SK-N-SH treated with all-trans-retinoic acid at 6 μM for 48 hours (cell line): ENCODE results near the gene WDR62.

ENCODE experiments used
- ATAC-seq: fragments of 200-7000 bp; cut with Tn5 transposase; 3 replicates; pipeline ENCODE4 v1.9.1; 2020; ENCODE audit warnings: mild to moderate bottlenecking, moderate library complexity
- ARNTL ChIP-seq: fragments of 450-650 bp; formaldehyde crosslinking; IDR thresholded peaks from 2 replicates; pipeline ENCODE4 v1.5.0; 2020; ENCODE audit warnings: low read depth, mild to moderate bottlenecking, moderate library complexity, borderline replicate concordance
- BACH2 ChIP-seq: fragments of 250-450 bp; sonication (Bioruptor Pico); IDR thresholded peaks from 2 replicates; pipeline ENCODE4 v1.9.0; 2021; ENCODE audit warnings: mild to moderate bottlenecking, borderline replicate concordance
- CREB5 ChIP-seq: fragments of 250-450 bp; sonication (Bioruptor Pico); IDR thresholded peaks from 2 replicates; pipeline ENCODE4 v1.5.1; 2020; ENCODE audit warnings: low read depth, mild to moderate bottlenecking, moderate library complexity
- CSDC2 ChIP-seq: fragments of 250-450 bp; sonication (Bioruptor Pico); IDR thresholded peaks from 2 replicates; pipeline ENCODE4 v1.5.0; 2020; ENCODE audit warnings: mild to moderate bottlenecking, moderate library complexity
- CSRNP3 ChIP-seq: fragments of 250-450 bp; sonication (Bioruptor Pico); IDR thresholded peaks from 2 replicates; pipeline ENCODE4 v1.5.1; 2021; ENCODE audit warnings: mild to moderate bottlenecking, moderate library complexity
- ESRRG ChIP-seq: fragments of 250-450 bp; sonication (Bioruptor Pico); IDR thresholded peaks from 2 replicates; pipeline ENCODE4 v1.6.1; 2021; ENCODE audit warnings: mild to moderate bottlenecking
- GLIS3 ChIP-seq: fragments of 250-450 bp; sonication (Bioruptor Pico); IDR thresholded peaks from 2 replicates; pipeline ENCODE4 v1.5.0; 2020; ENCODE audit warnings: mild to moderate bottlenecking, moderate library complexity
- ISL1 ChIP-seq: fragments of 250-450 bp; sonication (Bioruptor Pico); IDR thresholded peaks from 2 replicates; pipeline ENCODE4 v2.1.2; 2022; ENCODE audit warnings: mild to moderate bottlenecking, moderate library complexity
- OSR1 ChIP-seq: fragments of 250-450 bp; sonication (Bioruptor Pico); IDR thresholded peaks from 2 replicates; pipeline ENCODE4 v1.8.0; 2022; ENCODE audit warnings: moderate library complexity, mild to moderate bottlenecking, inconsistent platforms
- PATZ1 ChIP-seq: fragments of 250-450 bp; sonication (Bioruptor Pico); IDR thresholded peaks from 2 replicates; pipeline ENCODE4 v1.8.0; 2020; ENCODE audit warnings: mild to moderate bottlenecking, moderate library complexity, borderline replicate concordance
- POU6F1 ChIP-seq: fragments of 250-450 bp; sonication (Bioruptor Pico); IDR thresholded peaks from 2 replicates; pipeline ENCODE4 v1.8.0; 2021; ENCODE audit warnings: low read depth, mild to moderate bottlenecking, moderate library complexity, borderline replicate concordance
- PPARA ChIP-seq: fragments of 250-450 bp; sonication (Bioruptor Pico); IDR thresholded peaks from 2 replicates; pipeline ENCODE4 v1.5.0; 2020; ENCODE audit warnings: mild to moderate bottlenecking, borderline replicate concordance
- RARB ChIP-seq: fragments of 250-450 bp; sonication (Bioruptor Pico); IDR thresholded peaks from 2 replicates; pipeline ENCODE4 v1.8.0; 2021; ENCODE audit warnings: mild to moderate bottlenecking, moderate library complexity
- SNAI2 ChIP-seq: fragments of 250-450 bp; sonication (Bioruptor Pico); IDR thresholded peaks from 2 replicates; pipeline ENCODE4 v1.5.0; 2020; ENCODE audit warnings: mild to moderate bottlenecking, moderate library complexity
- TOX ChIP-seq: fragments of 250-450 bp; sonication (Bioruptor Pico); IDR thresholded peaks from 2 replicates; pipeline ENCODE4 v1.8.0; 2021; ENCODE audit warnings: mild to moderate bottlenecking, moderate library complexity, borderline replicate concordance
- TSHZ2 ChIP-seq: fragments of 250-450 bp; sonication (Bioruptor Pico); IDR thresholded peaks from 2 replicates; pipeline ENCODE4 v1.5.0; 2020; ENCODE audit warnings: mild to moderate bottlenecking, moderate library complexity
- ZC3H10 ChIP-seq: fragments of 250-450 bp; sonication (Bioruptor Pico); IDR thresholded peaks from 2 replicates; pipeline ENCODE4 v1.5.1; 2021; ENCODE audit warnings: mild to moderate bottlenecking, moderate library complexity
- ZFP3 ChIP-seq: fragments of 250-450 bp; sonication (Bioruptor Pico); IDR thresholded peaks from 2 replicates; pipeline ENCODE4 v1.5.0; 2020; ENCODE audit warnings: mild to moderate bottlenecking, moderate library complexity
- ZFP30 ChIP-seq: fragments of 450-650 bp; formaldehyde crosslinking; IDR thresholded peaks from 2 replicates; pipeline ENCODE4 v1.5.0; 2022; ENCODE audit warnings: mild to moderate bottlenecking, moderate library complexity
- ZNF565 ChIP-seq: fragments of 450-650 bp; formaldehyde crosslinking; conservative IDR thresholded peaks from 2 replicates; pipeline ENCODE4 v1.5.0; 2020; ENCODE audit warnings: low read depth, mild to moderate bottlenecking, moderate library complexity
- ZNF70 ChIP-seq: fragments of 450-650 bp; formaldehyde crosslinking; IDR thresholded peaks from 2 replicates; pipeline ENCODE4 v1.5.0; 2020; ENCODE audit warnings: mild to moderate bottlenecking, moderate library complexity
- ZNF8 ChIP-seq: fragments of 450-650 bp; formaldehyde crosslinking; IDR thresholded peaks from 2 replicates; pipeline ENCODE4 v1.5.0; 2020; ENCODE audit warnings: mild to moderate bottlenecking, moderate library complexity

WDR62 gene

GRCh38 chr19:36113425-36113824 lies 58.7 kb downstream of the WDR62 start:
- ATAC-seq: no peak
- no peak for TF ChIP-seq ZC3H10 (CRISPR knock-in tag)
- TF ChIP-seq ZNF8 (CRISPR knock-in tag): no peak
- TF ChIP-seq ISL1 (CRISPR knock-in tag): no peak
- no peak for TF ChIP-seq ZNF565
- TF ChIP-seq ZFP30 (CRISPR knock-in tag): no peak
- TF ChIP-seq PATZ1 (CRISPR knock-in tag): no peak
- no peak for TF ChIP-seq GLIS3
- no peak for TF ChIP-seq ARNTL (CRISPR knock-in tag)
- TF ChIP-seq CSRNP3 (CRISPR knock-in tag): no peak

GRCh38 chr19:36113894-36114720 lies 59.4 kb downstream of the WDR62 start:
- TF ChIP-seq POU6F1 (CRISPR knock-in tag) (no peak), ZFP3 (CRISPR knock-in tag) (no peak), ESRRG (CRISPR knock-in tag) (no peak), PPARA (CRISPR knock-in tag) (no peak), ZC3H10 (CRISPR knock-in tag) (no peak), ZNF70 (no peak), CSRNP3 (CRISPR knock-in tag) (no peak), ZFP30 (CRISPR knock-in tag) (no peak), TSHZ2 (CRISPR knock-in tag) (no peak), CSDC2 (CRISPR knock-in tag) (no peak), SNAI2 (no peak), GLIS3 (no peak), ZNF565 (no peak; the same call in 1 of the 2 replicates), BACH2 (CRISPR knock-in tag) (no peak), ISL1 (CRISPR knock-in tag) (no peak), ARNTL (CRISPR knock-in tag) (no peak), OSR1 (no peak), TOX (no peak), RARB (CRISPR knock-in tag) (no peak), CREB5 (CRISPR knock-in tag) (no peak)
- TF ChIP-seq, all 23 proteins: peak for 0
- peak; percentile 2 for ATAC-seq
